Suprapubic skin (tissue), 4 donors: ENCODE measurements around the gene C9.

Experiments used
- CTCF ChIP-seq, 2 donors: fragments of 200-600 bp in 1 of 2; fragments of 450-650 bp in 1 of 2; sonication (generic) in 1 of 2; IDR thresholded peaks; one replicate each; pipeline ENCODE4 v1.5.1; 2016 to 2019; ENCODE audit warnings: antibody characterized with exemption in 2 of 2, mild to moderate bottlenecking in 1 of 2, moderate library complexity in 1 of 2
- EP300 ChIP-seq: sonication (generic); formaldehyde crosslinking; IDR thresholded peaks from one replicate; pipeline ENCODE4 v1.6.1; 2017; ENCODE audit warnings: antibody characterized with exemption
- POLR2A ChIP-seq, 2 donors: fragments of 450-650 bp; IDR thresholded peaks; one replicate each; pipeline ENCODE4 v1.6.1; 2017; ENCODE audit warnings: antibody characterized with exemption in 2 of 2, mild to moderate bottlenecking in 2 of 2, moderate library complexity in 2 of 2
- POLR2AphosphoS5 ChIP-seq, 3 donors: sonication (generic); formaldehyde crosslinking; IDR thresholded peaks; one replicate each; pipeline ENCODE4 v1.6.1; 2017; ENCODE audit warnings: antibody characterized with exemption in 3 of 3

- TF ChIP-seq CTCF (IDR thresholded peaks at IDR 0.05) (no peak), POLR2A (IDR thresholded peaks at IDR 0.05) (no peak), EP300 (no peak), POLR2AphosphoS5 (IDR thresholded peaks at IDR 0.05) (no peak)
These were observed 3.0 kb downstream of the C9 start for GRCh38 chr5:39361306-39361705.
